WTC11 (cell line): ENCODE data around the gene ADRB1.

Experiments
- EMX1 ChIP-seq: fragments of 250-450 bp; sonication (Bioruptor Pico); IDR thresholded peaks from 2 replicates; pipeline ENCODE4 v1.8.0; 2021; ENCODE audit warnings: mild to moderate bottlenecking
- JUN ChIP-seq: sonication (generic); formaldehyde crosslinking; IDR thresholded peaks from 2 replicates; pipeline ENCODE4 v1.8.0; 2023; ENCODE audit warnings: mild to moderate bottlenecking, missing genetic modification reagents
- KAT7 ChIP-seq: sonication (generic); formaldehyde crosslinking; IDR thresholded peaks from 2 replicates; pipeline ENCODE4 v1.8.1; 2023; ENCODE audit warnings: missing genetic modification reagents, mild to moderate bottlenecking, borderline replicate concordance
- SP1 ChIP-seq: sonication (generic); formaldehyde crosslinking; conservative IDR thresholded peaks from 2 replicates; pipeline ENCODE4 v1.8.1; 2022; ENCODE audit warnings: missing genetic modification reagents
- ZNF416 ChIP-seq: fragments of 250-450 bp; sonication (Bioruptor Pico); IDR thresholded peaks from 2 replicates; pipeline ENCODE4 v1.9.0; 2021; ENCODE audit warnings: mild to moderate bottlenecking, inconsistent platforms
- TF ChIP-seq, protein P1 (sequence below): sonication (generic); formaldehyde crosslinking; IDR thresholded peaks from 2 replicates; pipeline ENCODE4 v1.8.1; 2023; ENCODE audit warnings: mild to moderate bottlenecking, missing genetic modification reagents, moderate library complexity
- TF ChIP-seq, protein P2 (sequence below): fragments of 200-600 bp; IDR thresholded peaks from 2 replicates; pipeline ENCODE4 v1.8.0; 2022; ENCODE audit warnings: antibody characterized with exemption
- TF ChIP-seq, protein P3 (sequence below): sonication (generic); formaldehyde crosslinking; IDR thresholded peaks from 2 replicates; pipeline ENCODE4 v1.8.1; 2022; ENCODE audit warnings: low read depth, mild to moderate bottlenecking, moderate library complexity, missing genetic modification reagents, borderline replicate concordance
- TF ChIP-seq, protein P4 (sequence below): sonication (generic); formaldehyde crosslinking; IDR thresholded peaks from 2 replicates; pipeline ENCODE4 v1.8.1; 2022; ENCODE audit warnings: mild to moderate bottlenecking, moderate library complexity, missing genetic modification reagents
- TF ChIP-seq, protein P5 (sequence below): sonication (generic); formaldehyde crosslinking; IDR thresholded peaks from 2 replicates; pipeline ENCODE4 v1.8.0; 2022; ENCODE audit warnings: mild to moderate bottlenecking, missing genetic modification reagents
- TF ChIP-seq, protein P6 (sequence below): sonication (generic); formaldehyde crosslinking; conservative IDR thresholded peaks from 2 replicates; pipeline ENCODE4 v1.8.1; 2022; ENCODE audit warnings: mild to moderate bottlenecking, missing genetic modification reagents
- TF ChIP-seq, protein P7 (sequence below): sonication (generic); formaldehyde crosslinking; IDR thresholded peaks from 2 replicates; pipeline ENCODE4 v1.8.0; 2022; ENCODE audit warnings: mild to moderate bottlenecking, missing genetic modification reagents

DNA sequence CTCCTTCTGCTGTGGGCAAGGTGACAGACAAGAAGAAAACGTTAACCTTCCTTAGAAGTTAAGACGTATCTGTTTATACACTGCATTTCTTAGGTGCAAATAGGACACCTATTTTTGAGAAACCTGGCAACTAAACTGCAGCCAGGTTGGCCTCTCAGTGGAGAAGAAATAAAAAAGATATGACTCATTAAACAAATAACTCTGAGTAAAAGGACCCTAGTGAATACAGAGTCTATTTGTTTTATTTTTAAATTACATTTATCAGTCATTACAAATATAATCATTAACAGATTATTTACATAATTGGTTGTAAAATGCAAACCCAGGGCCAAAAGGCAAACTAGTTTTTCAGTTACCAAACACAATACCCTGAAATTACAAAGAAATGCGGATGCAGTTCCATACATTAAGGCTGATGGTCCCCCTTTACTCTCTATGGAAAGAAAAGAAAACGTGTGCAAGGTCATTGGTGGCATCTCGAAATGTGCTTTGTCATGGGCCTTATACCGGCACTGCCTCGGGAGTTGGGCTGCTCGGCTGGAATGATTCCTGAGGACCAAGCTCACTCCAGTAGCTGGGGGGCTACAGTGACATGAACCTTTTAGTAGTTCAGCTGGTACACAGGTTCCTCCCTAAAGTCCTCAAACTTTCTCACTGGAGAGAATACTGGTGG is 38.4 kb downstream of the ADRB1 start:
- TF ChIP-seq, protein P1, sequence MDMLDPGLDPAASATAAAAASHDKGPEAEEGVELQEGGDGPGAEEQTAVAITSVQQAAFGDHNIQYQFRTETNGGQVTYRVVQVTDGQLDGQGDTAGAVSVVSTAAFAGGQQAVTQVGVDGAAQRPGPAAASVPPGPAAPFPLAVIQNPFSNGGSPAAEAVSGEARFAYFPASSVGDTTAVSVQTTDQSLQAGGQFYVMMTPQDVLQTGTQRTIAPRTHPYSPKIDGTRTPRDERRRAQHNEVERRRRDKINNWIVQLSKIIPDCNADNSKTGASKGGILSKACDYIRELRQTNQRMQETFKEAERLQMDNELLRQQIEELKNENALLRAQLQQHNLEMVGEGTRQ (CRISPR knock-in tag): no peak
- TF ChIP-seq JUN (CRISPR knock-in tag) (no peak), ZNF416 (no peak), KAT7 (no peak), EMX1 (CRISPR knock-in tag) (no peak), SP1 (CRISPR knock-in tag) (no peak)
- TF ChIP-seq, protein P2, sequence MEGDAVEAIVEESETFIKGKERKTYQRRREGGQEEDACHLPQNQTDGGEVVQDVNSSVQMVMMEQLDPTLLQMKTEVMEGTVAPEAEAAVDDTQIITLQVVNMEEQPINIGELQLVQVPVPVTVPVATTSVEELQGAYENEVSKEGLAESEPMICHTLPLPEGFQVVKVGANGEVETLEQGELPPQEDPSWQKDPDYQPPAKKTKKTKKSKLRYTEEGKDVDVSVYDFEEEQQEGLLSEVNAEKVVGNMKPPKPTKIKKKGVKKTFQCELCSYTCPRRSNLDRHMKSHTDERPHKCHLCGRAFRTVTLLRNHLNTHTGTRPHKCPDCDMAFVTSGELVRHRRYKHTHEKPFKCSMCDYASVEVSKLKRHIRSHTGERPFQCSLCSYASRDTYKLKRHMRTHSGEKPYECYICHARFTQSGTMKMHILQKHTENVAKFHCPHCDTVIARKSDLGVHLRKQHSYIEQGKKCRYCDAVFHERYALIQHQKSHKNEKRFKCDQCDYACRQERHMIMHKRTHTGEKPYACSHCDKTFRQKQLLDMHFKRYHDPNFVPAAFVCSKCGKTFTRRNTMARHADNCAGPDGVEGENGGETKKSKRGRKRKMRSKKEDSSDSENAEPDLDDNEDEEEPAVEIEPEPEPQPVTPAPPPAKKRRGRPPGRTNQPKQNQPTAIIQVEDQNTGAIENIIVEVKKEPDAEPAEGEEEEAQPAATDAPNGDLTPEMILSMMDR: no peak
- TF ChIP-seq, protein P3, sequence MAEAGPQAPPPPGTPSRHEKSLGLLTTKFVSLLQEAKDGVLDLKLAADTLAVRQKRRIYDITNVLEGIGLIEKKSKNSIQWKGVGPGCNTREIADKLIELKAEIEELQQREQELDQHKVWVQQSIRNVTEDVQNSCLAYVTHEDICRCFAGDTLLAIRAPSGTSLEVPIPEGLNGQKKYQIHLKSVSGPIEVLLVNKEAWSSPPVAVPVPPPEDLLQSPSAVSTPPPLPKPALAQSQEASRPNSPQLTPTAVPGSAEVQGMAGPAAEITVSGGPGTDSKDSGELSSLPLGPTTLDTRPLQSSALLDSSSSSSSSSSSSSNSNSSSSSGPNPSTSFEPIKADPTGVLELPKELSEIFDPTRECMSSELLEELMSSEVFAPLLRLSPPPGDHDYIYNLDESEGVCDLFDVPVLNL (CRISPR knock-in tag): no peak
- TF ChIP-seq, protein P4, sequence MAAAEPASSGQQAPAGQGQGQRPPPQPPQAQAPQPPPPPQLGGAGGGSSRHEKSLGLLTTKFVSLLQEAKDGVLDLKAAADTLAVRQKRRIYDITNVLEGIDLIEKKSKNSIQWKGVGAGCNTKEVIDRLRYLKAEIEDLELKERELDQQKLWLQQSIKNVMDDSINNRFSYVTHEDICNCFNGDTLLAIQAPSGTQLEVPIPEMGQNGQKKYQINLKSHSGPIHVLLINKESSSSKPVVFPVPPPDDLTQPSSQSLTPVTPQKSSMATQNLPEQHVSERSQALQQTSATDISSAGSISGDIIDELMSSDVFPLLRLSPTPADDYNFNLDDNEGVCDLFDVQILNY (CRISPR knock-in tag): no peak
- TF ChIP-seq, protein P5, sequence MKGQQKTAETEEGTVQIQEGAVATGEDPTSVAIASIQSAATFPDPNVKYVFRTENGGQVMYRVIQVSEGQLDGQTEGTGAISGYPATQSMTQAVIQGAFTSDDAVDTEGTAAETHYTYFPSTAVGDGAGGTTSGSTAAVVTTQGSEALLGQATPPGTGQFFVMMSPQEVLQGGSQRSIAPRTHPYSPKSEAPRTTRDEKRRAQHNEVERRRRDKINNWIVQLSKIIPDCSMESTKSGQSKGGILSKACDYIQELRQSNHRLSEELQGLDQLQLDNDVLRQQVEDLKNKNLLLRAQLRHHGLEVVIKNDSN (CRISPR knock-in tag): no peak
- TF ChIP-seq, protein P6, sequence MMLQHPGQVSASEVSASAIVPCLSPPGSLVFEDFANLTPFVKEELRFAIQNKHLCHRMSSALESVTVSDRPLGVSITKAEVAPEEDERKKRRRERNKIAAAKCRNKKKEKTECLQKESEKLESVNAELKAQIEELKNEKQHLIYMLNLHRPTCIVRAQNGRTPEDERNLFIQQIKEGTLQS: no peak
- TF ChIP-seq, protein P7, sequence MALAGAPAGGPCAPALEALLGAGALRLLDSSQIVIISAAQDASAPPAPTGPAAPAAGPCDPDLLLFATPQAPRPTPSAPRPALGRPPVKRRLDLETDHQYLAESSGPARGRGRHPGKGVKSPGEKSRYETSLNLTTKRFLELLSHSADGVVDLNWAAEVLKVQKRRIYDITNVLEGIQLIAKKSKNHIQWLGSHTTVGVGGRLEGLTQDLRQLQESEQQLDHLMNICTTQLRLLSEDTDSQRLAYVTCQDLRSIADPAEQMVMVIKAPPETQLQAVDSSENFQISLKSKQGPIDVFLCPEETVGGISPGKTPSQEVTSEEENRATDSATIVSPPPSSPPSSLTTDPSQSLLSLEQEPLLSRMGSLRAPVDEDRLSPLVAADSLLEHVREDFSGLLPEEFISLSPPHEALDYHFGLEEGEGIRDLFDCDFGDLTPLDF: no peak
